Endometrium (tissue), 2 donors: ENCODE data around the gene LONP2.
"Not testable (repeated sequence)": the region's sequence is repeated elsewhere in the genome, so short reads cannot be mapped to it uniquely, and the experiment has no call there.

Experiments
- FAIRE-seq: peaks from 2 replicates; lab custom pipeline; 2012; peaks lifted over from hg19 to GRCh38; lab: Jason Lieb, UNC
- donor health status: control.
- donor health status: control.

LONP2 gene

DNA sequence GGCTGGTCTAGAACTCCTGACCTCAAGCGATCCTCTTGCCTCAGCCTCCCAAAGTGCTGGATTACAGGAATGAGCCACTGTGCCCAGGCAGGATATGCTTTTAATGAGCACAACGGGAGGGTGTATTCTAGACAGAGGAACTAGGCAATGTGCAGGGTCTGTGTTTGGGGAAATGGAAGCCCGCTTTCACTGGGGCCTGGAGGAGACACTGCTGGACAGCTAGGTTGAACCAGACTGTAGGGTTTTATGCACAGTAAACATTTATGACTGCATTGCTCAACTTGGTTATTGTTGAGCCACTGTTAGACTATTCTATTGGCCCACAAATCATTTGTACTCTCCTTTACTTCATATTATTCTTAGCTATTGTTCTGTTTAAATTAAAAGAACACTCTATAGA is 151.3 kb downstream of the LONP2 start:
- no peak for FAIRE-seq

- not testable (repeated sequence) for FAIRE-seq
Measured at GRCh38 chr16:48402547-48402946, 158.4 kb downstream of the LONP2 start.

DNA sequence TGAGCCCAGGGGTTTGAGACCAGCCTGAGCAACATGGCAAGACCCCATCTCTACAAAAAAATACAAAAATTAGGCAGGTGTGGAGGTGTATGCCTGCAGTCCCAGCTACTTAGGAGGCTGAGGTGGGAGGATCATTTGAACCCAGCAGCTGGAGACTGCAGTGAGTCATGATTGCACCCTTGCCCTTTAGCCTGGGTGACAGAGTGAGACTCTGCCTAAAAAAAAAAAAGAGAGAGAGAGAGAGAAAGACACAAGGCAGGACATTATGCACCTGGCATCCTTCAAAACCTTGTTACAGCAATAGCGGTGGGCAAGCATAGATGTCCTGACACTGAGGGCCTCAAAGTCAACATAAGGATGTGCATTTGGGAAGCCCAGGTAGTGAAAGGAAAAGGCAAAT is 161.1 kb downstream of the LONP2 start:
- no peak for FAIRE-seq

GRCh38 chr16:48405907-48406306 is 161.8 kb downstream of the LONP2 start:
- FAIRE-seq, result no peak
